GM20000 (cell line): ENCODE measurements around the gene SSB.
"Not testable (repeated sequence)": the region's sequence is repeated elsewhere in the genome, so short reads cannot be mapped to it uniquely, and the experiment has no call there.

Experiments used
- DNase-seq: peaks from one replicate; pipeline ENCODE4 v3.0.0; 2012; ENCODE audit warnings: low spot score
- CTCF ChIP-seq: IDR thresholded peaks from 2 replicates; pipeline ENCODE4 v1.5.1; 2012; ENCODE audit warnings: mild to moderate bottlenecking, control low read depth; ENCODE audit errors: extremely low read depth, missing control alignments

Gene SSB

GRCh38 chr2:169808221-169808620, 9.6 kb downstream of the SSB start:
- TF ChIP-seq CTCF = no peak

GRCh38 chr2:169815849-169816248, 17.2 kb downstream of the SSB start:
- TF ChIP-seq CTCF = no peak
- no peak for DNase-seq

More at GRCh38 chr2:169808221-169808620, 9.6 kb downstream of the SSB start:
- DNase-seq = no peak

GRCh38 chr2:169816961-169817360, 18.3 kb downstream of the SSB start:
- DNase-seq = not testable (repeated sequence)

GRCh38 chr2:169817369-169817768, 18.7 kb downstream of the SSB start:
- not testable (repeated sequence) for DNase-seq

GRCh38 chr2:169818241-169818640, 19.6 kb downstream of the SSB start:
- no peak for TF ChIP-seq CTCF

GRCh38 chr2:169819106-169819505, 20.4 kb downstream of the SSB start:
- no peak for DNase-seq

More at GRCh38 chr2:169818241-169818640, 19.6 kb downstream of the SSB start:
- DNase-seq = no peak

GRCh38 chr2:169820101-169820500, 21.4 kb downstream of the SSB start:
- DNase-seq = not testable (repeated sequence)

More at GRCh38 chr2:169819106-169819505, 20.4 kb downstream of the SSB start:
- no peak for TF ChIP-seq CTCF

- TF ChIP-seq CTCF = no peak
- no peak for DNase-seq
Observed at GRCh38 chr2:169822036-169822435, 23.4 kb downstream of the SSB start.

- no peak for DNase-seq
- no peak for TF ChIP-seq CTCF
Observed at GRCh38 chr2:169822785-169823392, 24.2 kb downstream of the SSB start.
